Stomach (tissue), 4 donors: ENCODE data around the gene GRIN2C.

Source experiments
- EP300 ChIP-seq: sonication (generic); formaldehyde crosslinking; IDR thresholded peaks from one replicate; pipeline ENCODE4 v1.6.1; 2017; ENCODE audit warnings: antibody characterized with exemption
- POLR2AphosphoS5 ChIP-seq, 3 donors: sonication (generic); formaldehyde crosslinking; IDR thresholded peaks; one replicate each; pipeline ENCODE4 v1.6.1; 2016; ENCODE audit warnings: antibody characterized with exemption in 3 of 3
- TF ChIP-seq, protein P1 (sequence below), 7 experiments: fragments of 450-650 bp in 4 of 7; fragments of 200-600 bp in 3 of 7; sonication (generic) in 3 of 7; IDR thresholded peaks; one replicate each; pipeline ENCODE4 v1.5.1; 2016 to 2019; ENCODE audit warnings: antibody characterized with exemption in 7 of 7, control low read depth in 2 of 7, mild to moderate bottlenecking in 1 of 7

DNA sequence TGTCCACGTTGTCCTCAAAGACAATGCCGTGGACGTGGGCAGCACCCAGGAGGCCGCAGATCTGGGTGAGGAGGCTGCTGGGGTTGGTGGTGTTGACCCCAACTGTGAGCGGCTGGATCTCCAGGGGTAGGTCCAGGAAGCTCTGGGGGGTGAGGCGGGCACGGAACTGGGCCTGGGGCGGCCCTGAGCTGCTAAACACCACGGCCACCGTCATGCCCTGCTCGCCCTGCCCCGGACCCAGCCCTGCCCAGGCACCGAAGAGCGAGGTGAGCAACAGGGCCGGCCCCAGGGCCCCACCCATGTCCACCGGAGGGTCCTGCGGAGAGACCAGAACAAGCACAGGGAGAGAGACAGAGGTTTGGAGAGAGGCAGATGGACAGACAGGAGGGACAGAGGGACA, 4.9 kb downstream of the GRIN2C start:
- TF ChIP-seq EP300 (no peak), POLR2AphosphoS5 (IDR thresholded peaks at IDR 0.05) (no peak)
- TF ChIP-seq, protein P1, sequence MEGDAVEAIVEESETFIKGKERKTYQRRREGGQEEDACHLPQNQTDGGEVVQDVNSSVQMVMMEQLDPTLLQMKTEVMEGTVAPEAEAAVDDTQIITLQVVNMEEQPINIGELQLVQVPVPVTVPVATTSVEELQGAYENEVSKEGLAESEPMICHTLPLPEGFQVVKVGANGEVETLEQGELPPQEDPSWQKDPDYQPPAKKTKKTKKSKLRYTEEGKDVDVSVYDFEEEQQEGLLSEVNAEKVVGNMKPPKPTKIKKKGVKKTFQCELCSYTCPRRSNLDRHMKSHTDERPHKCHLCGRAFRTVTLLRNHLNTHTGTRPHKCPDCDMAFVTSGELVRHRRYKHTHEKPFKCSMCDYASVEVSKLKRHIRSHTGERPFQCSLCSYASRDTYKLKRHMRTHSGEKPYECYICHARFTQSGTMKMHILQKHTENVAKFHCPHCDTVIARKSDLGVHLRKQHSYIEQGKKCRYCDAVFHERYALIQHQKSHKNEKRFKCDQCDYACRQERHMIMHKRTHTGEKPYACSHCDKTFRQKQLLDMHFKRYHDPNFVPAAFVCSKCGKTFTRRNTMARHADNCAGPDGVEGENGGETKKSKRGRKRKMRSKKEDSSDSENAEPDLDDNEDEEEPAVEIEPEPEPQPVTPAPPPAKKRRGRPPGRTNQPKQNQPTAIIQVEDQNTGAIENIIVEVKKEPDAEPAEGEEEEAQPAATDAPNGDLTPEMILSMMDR (IDR thresholded peaks at IDR 0.05): no peak
